Coronary artery (tissue), 2 donors: Measurements from ENCODE around the gene GRB2.

Experiments used
- DNase-seq: peaks from one replicate; pipeline ENCODE4 v3.0.0-alpha.2; 2017; ENCODE audit warnings: low spot score
- H3K27ac ChIP-seq, 2 donors: fragments of 200-600 bp; sonication (generic); one replicate each; pipeline ENCODE4 v1.5.1; 2016 to 2019
- H3K4me3 ChIP-seq: fragments of 200-600 bp; sonication (generic); 2 replicates; pipeline ENCODE4 v1.5.1; 2016; ENCODE audit warnings: mild to moderate bottlenecking, moderate library complexity
- TF ChIP-seq, protein P1 (sequence below): fragments of 200-600 bp; sonication (generic); IDR thresholded peaks from one replicate; pipeline ENCODE4 v1.5.1; 2019; ENCODE audit warnings: antibody characterized with exemption

GRB2 gene

DNA sequence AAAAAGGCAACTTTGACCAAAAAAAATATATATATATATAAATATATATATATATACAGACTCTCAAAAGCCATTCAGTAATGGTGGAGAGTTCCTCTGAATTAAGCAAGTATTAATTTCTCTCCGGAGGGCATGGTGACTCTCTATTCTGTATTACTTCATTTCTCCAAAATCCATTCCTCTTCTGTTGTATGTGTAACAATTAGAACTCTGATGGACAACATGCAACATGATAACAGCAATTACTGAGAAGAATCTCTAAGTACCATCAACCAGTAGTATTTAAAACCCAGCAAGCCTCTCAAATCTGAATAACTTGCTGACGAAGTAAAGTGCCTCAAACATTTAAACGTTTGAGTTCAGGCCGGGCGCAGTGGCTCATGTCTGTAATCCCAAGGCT, 2.3 kb downstream of the GRB2 start:
- Histone ChIP-seq H3K4me3 (peak overlapping the region; percentile 27), H3K27ac (no peak overlapping the region)
- no peak for DNase-seq
- TF ChIP-seq, protein P1, sequence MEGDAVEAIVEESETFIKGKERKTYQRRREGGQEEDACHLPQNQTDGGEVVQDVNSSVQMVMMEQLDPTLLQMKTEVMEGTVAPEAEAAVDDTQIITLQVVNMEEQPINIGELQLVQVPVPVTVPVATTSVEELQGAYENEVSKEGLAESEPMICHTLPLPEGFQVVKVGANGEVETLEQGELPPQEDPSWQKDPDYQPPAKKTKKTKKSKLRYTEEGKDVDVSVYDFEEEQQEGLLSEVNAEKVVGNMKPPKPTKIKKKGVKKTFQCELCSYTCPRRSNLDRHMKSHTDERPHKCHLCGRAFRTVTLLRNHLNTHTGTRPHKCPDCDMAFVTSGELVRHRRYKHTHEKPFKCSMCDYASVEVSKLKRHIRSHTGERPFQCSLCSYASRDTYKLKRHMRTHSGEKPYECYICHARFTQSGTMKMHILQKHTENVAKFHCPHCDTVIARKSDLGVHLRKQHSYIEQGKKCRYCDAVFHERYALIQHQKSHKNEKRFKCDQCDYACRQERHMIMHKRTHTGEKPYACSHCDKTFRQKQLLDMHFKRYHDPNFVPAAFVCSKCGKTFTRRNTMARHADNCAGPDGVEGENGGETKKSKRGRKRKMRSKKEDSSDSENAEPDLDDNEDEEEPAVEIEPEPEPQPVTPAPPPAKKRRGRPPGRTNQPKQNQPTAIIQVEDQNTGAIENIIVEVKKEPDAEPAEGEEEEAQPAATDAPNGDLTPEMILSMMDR: no peak

- TF ChIP-seq, protein P1: no peak
Observed at GRCh38 chr17:75402026-75402425, 3.5 kb downstream of the GRB2 start.

GRCh38 chr17:75400326-75400939, 5.0 kb downstream of the GRB2 start:
- Histone ChIP-seq H3K4me3 (no peak overlapping the region), H3K27ac (no peak overlapping the region)
- DNase-seq: no peak
- TF ChIP-seq, protein P1: no peak

More at GRCh38 chr17:75402026-75402425, 3.5 kb downstream of the GRB2 start:
- DNase-seq: no peak
- H3K4me3 ChIP-seq: no peak overlapping the region
- H3K27ac ChIP-seq: no peak overlapping the region

GRCh38 chr17:75398279-75398678, 7.2 kb downstream of the GRB2 start:
- H3K4me3 ChIP-seq: no peak overlapping the region
- TF ChIP-seq, protein P1: no peak
- no peak overlapping the region for H3K27ac ChIP-seq
- no peak for DNase-seq

DNA sequence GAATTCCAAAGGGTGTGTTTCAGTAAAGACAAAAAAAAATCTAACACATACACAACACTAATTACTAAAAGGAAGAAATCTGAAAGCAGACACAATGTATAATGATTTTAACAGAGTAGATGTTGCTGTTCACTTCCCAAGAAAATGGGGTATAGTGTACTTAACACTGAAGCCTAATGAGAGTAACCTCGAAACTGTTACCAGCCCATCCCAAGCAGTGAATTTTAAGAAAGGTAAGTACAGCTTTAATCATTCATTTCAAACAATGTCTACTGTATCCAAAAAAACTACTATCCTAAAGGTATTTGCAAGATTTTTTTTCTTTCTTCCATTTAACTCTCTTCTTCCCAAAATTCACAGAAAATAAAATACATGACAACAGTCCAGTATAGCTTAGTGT, 8.3 kb downstream of the GRB2 start:
- TF ChIP-seq, protein P1: no peak
- H3K27ac ChIP-seq: no peak overlapping the region
- DNase-seq: no peak
- no peak overlapping the region for H3K4me3 ChIP-seq

DNA sequence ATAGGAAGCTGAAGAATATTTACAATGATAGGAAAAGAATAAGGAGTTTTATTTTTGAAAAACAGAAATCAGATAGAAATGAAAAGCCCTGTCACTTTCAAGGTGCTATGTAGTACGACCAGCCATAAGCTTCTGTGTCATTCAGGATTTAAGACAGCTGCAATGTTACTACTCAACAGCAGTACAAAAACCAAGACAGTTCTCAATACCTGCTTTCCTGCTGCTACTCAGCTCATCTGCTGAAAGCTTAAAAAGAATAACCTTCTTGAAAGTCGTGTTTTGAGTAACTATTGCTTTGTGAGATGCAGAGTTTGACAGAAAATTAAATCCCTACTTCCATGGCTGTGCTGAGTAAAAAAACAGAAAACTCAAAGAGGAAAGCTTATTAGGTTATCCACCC, 8.7 kb downstream of the GRB2 start:
- no peak overlapping the region for H3K27ac ChIP-seq
- DNase-seq: no peak
- no peak overlapping the region for H3K4me3 ChIP-seq
- TF ChIP-seq, protein P1: no peak

DNA sequence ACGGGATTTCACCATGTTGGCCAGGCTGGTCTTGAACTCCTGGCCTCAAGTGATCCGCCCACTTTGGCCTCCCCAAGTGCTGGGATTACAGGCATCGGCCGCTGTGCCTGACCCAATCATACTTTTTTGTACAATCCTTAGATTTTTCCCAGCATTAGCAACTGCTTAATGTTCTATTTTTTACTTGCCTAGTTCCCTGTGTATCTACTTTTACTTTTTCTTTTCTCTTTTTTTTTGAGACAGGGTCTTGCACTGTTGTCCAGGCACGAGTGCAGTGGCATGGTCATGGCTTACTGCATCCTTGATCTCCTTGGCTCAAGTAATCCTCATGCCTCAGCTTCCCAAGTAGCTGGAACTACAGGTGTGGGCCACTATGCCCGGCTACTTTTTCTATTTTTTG, 9.5 kb downstream of the GRB2 start:
- H3K27ac ChIP-seq: no peak overlapping the region
- TF ChIP-seq, protein P1: no peak
- no peak for DNase-seq
- no peak overlapping the region for H3K4me3 ChIP-seq
